ENCODE data around the gene CXCL10. TPM values are rescaled to one million over a fixed set of nuclear protein-coding genes. Genes with fewer than 3 reads are reported as not detected.

CXCL10 gene
- total RNA-seq, 1 donor from 2014 or later = not detected

DNA sequence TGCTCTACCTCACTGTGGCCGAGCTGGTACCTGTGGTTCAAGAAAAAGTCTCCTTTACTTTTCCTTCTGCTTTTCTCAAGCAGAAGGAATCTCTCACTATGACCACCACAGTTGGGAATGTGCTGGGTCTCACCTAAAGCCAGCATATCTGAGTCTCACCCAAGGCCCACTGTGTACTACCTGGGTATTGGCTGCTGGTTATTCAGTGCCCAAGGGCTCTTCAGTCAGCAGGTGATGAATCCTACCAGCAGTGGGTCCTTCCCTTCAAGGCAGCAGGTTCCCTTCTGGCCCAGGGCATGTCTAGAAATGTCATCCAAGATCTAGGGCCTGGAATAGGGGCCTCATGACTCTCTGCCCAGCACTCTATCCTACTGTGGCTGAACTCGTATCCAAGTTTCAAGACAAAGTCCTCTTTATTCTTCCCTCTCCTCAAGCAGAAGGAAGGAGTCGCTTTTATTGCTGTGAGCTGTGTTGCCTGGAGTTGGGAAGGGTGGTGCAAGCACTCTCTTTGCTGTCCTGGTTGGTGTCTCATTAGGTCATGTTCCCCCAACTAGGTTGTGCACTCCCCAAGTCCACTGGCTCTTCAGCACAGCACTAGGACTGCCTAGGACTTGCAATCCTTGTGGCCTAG is 6.1 kb downstream of the CXCL10 start:
- Histone ChIP-seq H3K27me3 (ENCODE audit: control insufficient read depth, insufficient read depth, low read length) (no peaks in the 10 kb centered on the region), H3K4me3 (ENCODE audit: low read depth, low read length) (no peak overlapping the region), H3K36me3 (ENCODE audit: control insufficient read depth, insufficient read depth, low read length) (no peaks in the 10 kb centered on the region)
- FAIRE-seq = no peak
- TF ChIP-seq CTCF (IDR thresholded peaks at IDR 0.05; ENCODE audit: insufficient read depth, low read length, severe bottlenecking) = no peak
- peak; percentile 22 for DNase-seq (ENCODE audit: low read depth)

DNA sequence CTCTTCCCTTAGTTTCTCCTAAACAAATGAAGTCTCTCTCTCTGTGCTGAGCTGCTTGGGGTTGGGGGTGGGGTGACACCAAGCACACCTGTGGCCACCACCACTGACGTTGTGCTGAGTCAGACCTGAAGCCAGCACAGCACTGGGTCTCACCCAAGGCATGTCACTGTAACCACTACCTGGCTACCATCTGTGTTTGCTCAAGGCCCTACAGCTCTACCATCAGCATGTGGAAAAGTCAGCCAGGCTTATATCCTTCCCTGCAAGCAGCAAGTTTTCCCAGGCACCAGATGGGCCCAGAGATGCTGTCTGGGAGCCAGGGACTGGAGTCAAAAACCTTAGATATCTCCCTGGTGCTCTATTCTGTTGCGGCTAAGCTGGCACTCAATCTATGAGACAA is 6.9 kb downstream of the CXCL10 start:
- Histone ChIP-seq H3K27me3 (ENCODE audit: control insufficient read depth, insufficient read depth, low read length) (no peaks in the 10 kb centered on the region), H3K4me3 (ENCODE audit: low read depth, low read length) (no peak overlapping the region), H3K36me3 (ENCODE audit: control insufficient read depth, insufficient read depth, low read length) (no peaks in the 10 kb centered on the region)
- FAIRE-seq (no peak), DNase-seq (ENCODE audit: low read depth) (peak; percentile 59)
- no peak for TF ChIP-seq CTCF (IDR thresholded peaks at IDR 0.05; ENCODE audit: insufficient read depth, low read length, severe bottlenecking)

DNA sequence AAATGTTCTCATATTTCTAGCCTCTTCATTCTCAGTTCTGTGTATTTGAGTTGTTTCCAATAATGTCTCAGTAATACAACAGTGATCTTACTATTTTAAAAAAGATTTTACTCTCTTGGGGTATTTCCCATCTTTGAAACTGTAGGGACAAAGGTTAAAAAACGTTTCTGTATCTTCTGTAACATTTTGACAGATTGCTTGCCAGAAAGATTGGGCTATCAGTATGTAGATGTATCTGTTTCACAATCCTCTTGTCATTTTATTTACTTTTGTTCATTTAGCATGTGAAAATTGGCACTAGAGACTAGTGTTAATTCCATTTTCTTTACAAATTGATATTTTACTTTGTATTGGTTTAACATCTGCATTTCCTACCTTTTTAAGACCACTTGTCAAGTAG is 9.8 kb downstream of the CXCL10 start:
- DNase-seq (ENCODE audit: low read depth) = no peak
- FAIRE-seq = no peak
- Histone ChIP-seq H3K4me3 (ENCODE audit: low read depth, low read length) (no peak overlapping the region), H3K27me3 (ENCODE audit: control insufficient read depth, insufficient read depth, low read length) (no peaks in the 10 kb centered on the region), H3K36me3 (ENCODE audit: control insufficient read depth, insufficient read depth, low read length) (no peaks in the 10 kb centered on the region)
- no peak for TF ChIP-seq CTCF (IDR thresholded peaks at IDR 0.05; ENCODE audit: insufficient read depth, low read length, severe bottlenecking)

GRCh38 chr4:76012388-76012801 is 10.9 kb downstream of the CXCL10 start:
- no peak overlapping the region for H3K4me3 ChIP-seq (ENCODE audit: low read depth, low read length)
- no peaks in the 10 kb centered on the region for H3K36me3 ChIP-seq (ENCODE audit: control insufficient read depth, insufficient read depth, low read length)
- peak; percentile 50 for DNase-seq (ENCODE audit: low read depth)
- FAIRE-seq = no peak
- no peak for TF ChIP-seq CTCF (IDR thresholded peaks at IDR 0.05; ENCODE audit: insufficient read depth, low read length, severe bottlenecking)
- no peaks in the 10 kb centered on the region for H3K27me3 ChIP-seq (ENCODE audit: control insufficient read depth, insufficient read depth, low read length)

DNA sequence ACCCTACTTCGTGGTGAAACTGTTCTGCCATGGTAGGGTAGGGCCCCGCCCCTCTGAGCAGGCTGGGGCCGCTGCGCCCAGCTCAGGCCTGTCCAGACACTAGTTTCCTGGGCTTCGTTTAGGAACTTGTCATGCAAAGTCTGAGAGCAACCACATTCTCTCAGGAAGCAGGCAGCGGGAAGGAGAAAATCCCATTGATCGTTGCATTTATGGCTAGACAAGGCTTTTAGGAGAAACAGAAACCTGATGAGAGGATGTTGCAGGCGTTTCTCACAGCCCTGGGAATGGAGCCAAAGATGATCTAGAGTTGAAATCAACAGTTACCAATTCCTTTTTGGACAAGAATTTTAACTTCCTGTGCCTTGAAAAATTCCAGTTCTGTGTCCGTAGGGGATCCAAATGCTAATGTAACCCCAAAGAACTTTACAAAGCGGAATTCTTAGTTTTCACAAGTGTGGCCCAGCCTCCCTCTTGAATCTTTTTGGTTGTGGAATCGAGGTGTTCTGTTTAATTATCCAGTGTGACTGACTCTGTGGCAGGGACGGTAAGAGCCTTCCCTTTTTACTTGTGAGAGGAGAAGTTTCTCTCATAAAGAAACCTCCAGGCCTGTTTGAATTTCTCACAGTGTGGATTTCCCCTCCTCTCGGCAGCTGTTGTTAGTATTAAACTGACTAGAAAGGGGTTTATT is 11.5 kb downstream of the CXCL10 start:
- Histone ChIP-seq H3K27me3 (ENCODE audit: control insufficient read depth, insufficient read depth, low read length) (no peaks in the 10 kb centered on the region), H3K36me3 (ENCODE audit: control insufficient read depth, insufficient read depth, low read length) (no peaks in the 10 kb centered on the region), H3K4me3 (ENCODE audit: low read depth, low read length) (no peak overlapping the region)
- TF ChIP-seq CTCF (IDR thresholded peaks at IDR 0.05; ENCODE audit: insufficient read depth, low read length, severe bottlenecking) = no peak
- DNase-seq (ENCODE audit: low read depth) = peak; percentile 84
- no peak for FAIRE-seq
